MM.1S (cell line): ENCODE results near the gene CDC42BPA.

Experiments used
- DNase-seq: peaks from one replicate; pipeline ENCODE4 v3.0.0-alpha.2; 2015
- H2AFZ ChIP-seq: fragments of 300-600 bp; sonication (generic); 2 replicates; pipeline ENCODE4 v1.6.0; 2016; ENCODE audit warnings: antibody characterized with exemption, low read length
- H3F3A ChIP-seq: fragments of 300-600 bp; sonication (generic); 2 replicates; pipeline ENCODE4 v1.6.1; 2016; ENCODE audit warnings: mild to moderate bottlenecking, antibody characterized with exemption, low read length, moderate library complexity, mixed read lengths; ENCODE audit not compliant: insufficient read depth
- H3K27ac ChIP-seq: fragments of 300-600 bp; sonication (generic); 2 replicates; pipeline ENCODE4 v1.5.1; 2016; ENCODE audit warnings: mild to moderate bottlenecking, low read length
- H3K27me3 ChIP-seq: fragments of 300-600 bp; sonication (generic); replicated peaks from 2 replicates; pipeline ENCODE4 v1.6.0; 2016; ENCODE audit warnings: low read length; ENCODE audit not compliant: insufficient read depth
- H3K36me3 ChIP-seq: fragments of 300-600 bp; sonication (generic); replicated peaks from 2 replicates; pipeline ENCODE4 v1.6.1; 2016; ENCODE audit warnings: mild to moderate bottlenecking, low read length, mixed read lengths; ENCODE audit not compliant: insufficient read depth
- H3K4me1 ChIP-seq: fragments of 300-600 bp; sonication (generic); 2 replicates; pipeline ENCODE4 v1.6.1; 2016; ENCODE audit warnings: low read length, mixed read lengths
- H3K4me2 ChIP-seq: fragments of 300-600 bp; sonication (generic); 2 replicates; pipeline ENCODE4 v1.6.0; 2016; ENCODE audit warnings: low read depth, low read length
- H3K4me3 ChIP-seq: fragments of 300-600 bp; sonication (generic); 2 replicates; pipeline ENCODE4 v1.5.1; 2016; ENCODE audit warnings: low read length, mixed read lengths
- H3K79me2 ChIP-seq: fragments of 300-600 bp; sonication (generic); 2 replicates; pipeline ENCODE4 v1.6.1; 2016; ENCODE audit warnings: mixed run types, low read length, mixed read lengths
- H3K9ac ChIP-seq: fragments of 300-600 bp; sonication (generic); 2 replicates; pipeline ENCODE4 v1.6.1; 2016; ENCODE audit warnings: low read length, mixed read lengths
- H3K9me2 ChIP-seq: fragments of 300-600 bp; sonication (generic); replicated peaks from 2 replicates; pipeline ENCODE4 v1.6.1; 2016; ENCODE audit warnings: mild to moderate bottlenecking, low read length, mixed read lengths; ENCODE audit not compliant: insufficient read depth
- H3K9me3 ChIP-seq: fragments of 300-600 bp; sonication (generic); replicated peaks from 2 replicates; pipeline ENCODE4 v1.6.1; 2016; ENCODE audit warnings: mild to moderate bottlenecking, low read length, mixed read lengths; ENCODE audit not compliant: insufficient read depth
- H4K20me1 ChIP-seq: fragments of 300-600 bp; sonication (generic); 2 replicates; pipeline ENCODE4 v1.6.1; 2016; ENCODE audit warnings: mild to moderate bottlenecking, low read length, moderate library complexity, mixed read lengths; ENCODE audit not compliant: insufficient read depth
- CTCF ChIP-seq: fragments of 300-600 bp; sonication (generic); IDR thresholded peaks from 2 replicates; pipeline ENCODE4 v1.5.1; 2016; ENCODE audit warnings: antibody characterized with exemption, low read length, mixed read lengths
- EZH2 ChIP-seq: fragments of 300-600 bp; sonication (generic); optimal IDR thresholded peaks from 2 replicates; pipeline ENCODE3; 2017; ENCODE audit warnings: low read depth, mild to moderate bottlenecking, antibody characterized with exemption, low read length, mixed read lengths
- EZH2phosphoT487 ChIP-seq: fragments of 300-600 bp; sonication (generic); IDR thresholded peaks from 2 replicates; pipeline ENCODE4 v1.6.1; 2018; ENCODE audit warnings: antibody characterized with exemption, low read length

CDC42BPA gene

GRCh38 chr1:226960944-226961765 lies 357.1 kb downstream of the CDC42BPA start:
- Histone ChIP-seq H3K9me3 (no peaks in the 10 kb centered on the region), H3K4me3 (no peak overlapping the region), H3K79me2 (peaks cover 80% of the 10 kb centered on the region), H3K4me1 (no peaks in the 10 kb centered on the region), H4K20me1 (no peaks in the 10 kb centered on the region), H3K27me3 (no peaks in the 10 kb centered on the region), H3K27ac (no peak overlapping the region), H3F3A (no peaks in the 10 kb centered on the region), H3K9ac (no peak overlapping the region), H3K4me2 (no peak overlapping the region), H2AFZ (no peak overlapping the region), H3K9me2 (no peaks in the 10 kb centered on the region), H3K36me3 (no peaks in the 10 kb centered on the region)
- TF ChIP-seq CTCF (no peak), EZH2 (no peak), EZH2phosphoT487 (no peak)
- no peak for DNase-seq

GRCh38 chr1:226960256-226960655 lies 358.0 kb downstream of the CDC42BPA start:
- no peak overlapping the region for H2AFZ ChIP-seq
- no peak for TF ChIP-seq EZH2phosphoT487
- no peak for TF ChIP-seq CTCF
- no peak for TF ChIP-seq EZH2
- no peaks in the 10 kb centered on the region for H3K27me3 ChIP-seq
- no peak overlapping the region for H3K4me2 ChIP-seq
- H3K27ac ChIP-seq, result no peak overlapping the region
- H3K4me3 ChIP-seq, result no peak overlapping the region
- H3F3A ChIP-seq, result no peaks in the 10 kb centered on the region
- no peak for DNase-seq
- H3K9ac ChIP-seq, result no peak overlapping the region
- no peaks in the 10 kb centered on the region for H4K20me1 ChIP-seq
- no peaks in the 10 kb centered on the region for H3K9me3 ChIP-seq
- peaks cover 78% of the 10 kb centered on the region for H3K79me2 ChIP-seq
- H3K9me2 ChIP-seq, result no peaks in the 10 kb centered on the region
- H3K36me3 ChIP-seq, result no peaks in the 10 kb centered on the region
- no peaks in the 10 kb centered on the region for H3K4me1 ChIP-seq

GRCh38 chr1:226958300-226958699 lies 360.0 kb downstream of the CDC42BPA start:
- TF ChIP-seq EZH2, result no peak
- no peak for TF ChIP-seq CTCF
- TF ChIP-seq EZH2phosphoT487, result no peak
- Histone ChIP-seq H3K27me3 (no peaks in the 10 kb centered on the region), H3K4me2 (no peak overlapping the region), H3K79me2 (peaks cover 88% of the 10 kb centered on the region), H3K4me3 (no peak overlapping the region), H3K36me3 (no peaks in the 10 kb centered on the region), H3K9me2 (no peaks in the 10 kb centered on the region), H3F3A (no peaks in the 10 kb centered on the region), H3K9me3 (no peaks in the 10 kb centered on the region), H3K27ac (no peak overlapping the region), H3K4me1 (no peaks in the 10 kb centered on the region), H3K9ac (no peak overlapping the region), H4K20me1 (no peaks in the 10 kb centered on the region), H2AFZ (no peak overlapping the region)
- DNase-seq, result no peak
